ENCODE results near the gene ARHGAP45.

Gene ARHGAP45

GRCh38 chr19:1061987-1062386, 5.0 kb upstream of the ARHGAP45 start:
- peaks cover 3% of the 10 kb centered on the region for H3K9me3 Mint-ChIP-seq
- H3K27me3 Mint-ChIP-seq: no peaks in the 10 kb centered on the region
- no peak for ATAC-seq
- no peak overlapping the region for H3K4me3 Mint-ChIP-seq
- peaks cover 36% of the 10 kb centered on the region for H3K36me3 Mint-ChIP-seq
- H3K27ac Mint-ChIP-seq: no peak overlapping the region
- peaks cover 56% of the 10 kb centered on the region for H3K4me1 Mint-ChIP-seq

DNA sequence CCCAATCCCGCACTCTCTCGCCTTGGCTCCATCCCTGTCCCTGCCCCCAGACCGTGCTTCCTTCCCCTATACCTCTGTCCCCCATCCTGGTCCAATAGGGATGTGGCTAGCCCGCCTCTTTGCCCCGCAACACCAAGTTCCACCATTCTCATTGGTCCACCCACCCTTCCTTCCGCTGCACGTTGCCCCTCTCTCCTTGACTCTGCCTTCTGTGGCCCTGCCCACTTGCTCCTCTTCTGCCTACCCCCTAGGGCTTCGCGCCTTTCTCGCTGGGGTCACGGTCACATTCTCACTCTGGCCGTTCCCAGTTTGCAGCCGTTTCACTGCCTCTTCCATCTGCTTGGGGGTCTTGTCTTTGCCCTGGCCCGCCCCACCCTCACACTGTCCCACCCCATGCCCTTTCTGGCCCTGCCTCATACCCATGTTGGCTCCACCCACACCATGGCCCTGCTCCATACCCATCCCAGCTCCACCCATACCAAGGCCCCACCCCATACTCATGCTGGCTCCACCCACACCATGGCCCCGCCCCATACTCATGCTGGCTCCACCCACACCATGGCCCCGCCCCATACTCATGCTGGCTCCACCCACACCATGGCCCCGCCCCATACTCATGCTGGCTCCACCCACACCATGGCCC, 4.5 kb upstream of the ARHGAP45 start:
- Mint-ChIP-seq H3K9me3 (peaks cover 3% of the 10 kb centered on the region), H3K27ac (no peak overlapping the region), H3K36me3 (peaks cover 31% of the 10 kb centered on the region), H3K4me1 (peaks cover 51% of the 10 kb centered on the region), H3K4me3 (no peak overlapping the region), H3K27me3 (no peaks in the 10 kb centered on the region)
- ATAC-seq: no peak

- H3K9me3 Mint-ChIP-seq: peaks cover 3% of the 10 kb centered on the region
- ATAC-seq: no peak
- no peak overlapping the region for H3K4me3 Mint-ChIP-seq
- H3K36me3 Mint-ChIP-seq: peaks cover 24% of the 10 kb centered on the region
- H3K4me1 Mint-ChIP-seq: peaks cover 43% of the 10 kb centered on the region
- H3K27me3 Mint-ChIP-seq: no peaks in the 10 kb centered on the region
- H3K27ac Mint-ChIP-seq: peak overlapping the region; percentile 85
Observed at GRCh38 chr19:1063030-1063908, 3.7 kb upstream of the ARHGAP45 start.

DNA sequence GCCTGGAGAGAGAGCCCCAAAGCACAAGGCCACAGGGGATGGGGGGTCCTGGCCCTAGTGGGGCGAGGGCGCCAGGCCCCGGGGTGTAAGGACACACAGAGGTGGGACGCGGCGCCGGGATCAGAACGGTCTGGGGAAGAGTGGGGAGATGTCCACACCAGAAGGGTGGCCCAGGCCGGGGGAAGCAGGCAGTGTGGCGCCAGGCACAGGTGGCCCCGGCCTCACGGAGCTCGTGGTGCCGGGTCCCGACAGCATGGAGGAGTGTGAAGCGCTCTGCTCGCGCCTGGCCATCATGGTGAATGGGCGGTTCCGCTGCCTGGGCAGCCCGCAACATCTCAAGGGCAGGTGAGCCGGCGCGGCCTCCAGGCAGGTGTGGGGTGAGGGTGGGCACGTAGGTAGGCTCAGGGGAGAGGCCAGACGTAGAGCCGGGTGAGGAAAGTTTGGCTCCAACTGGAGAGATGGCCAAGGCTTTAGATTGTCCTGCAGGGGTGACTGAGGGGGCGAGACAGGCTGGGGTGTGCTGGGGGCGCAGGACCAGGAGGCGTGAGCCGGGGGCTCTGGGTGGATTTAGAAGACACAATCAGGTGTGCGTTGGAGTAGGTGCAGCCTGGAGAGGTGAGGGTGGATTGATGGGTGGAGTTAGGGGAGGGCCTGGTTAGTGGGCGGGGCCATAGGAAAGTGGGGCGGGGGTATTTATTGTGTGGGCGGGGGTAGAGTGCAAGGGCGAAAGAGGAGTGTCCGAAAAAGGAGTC, 2.9 kb upstream of the ARHGAP45 start:
- no peak for ATAC-seq
- Mint-ChIP-seq H3K4me3 (peak overlapping the region; percentile 19), H3K4me1 (peaks cover 46% of the 10 kb centered on the region), H3K9me3 (peaks cover 3% of the 10 kb centered on the region), H3K27ac (peak overlapping the region; percentile 85), H3K36me3 (peaks cover 30% of the 10 kb centered on the region), H3K27me3 (no peaks in the 10 kb centered on the region)

- H3K4me1 Mint-ChIP-seq: peaks cover 52% of the 10 kb centered on the region
Observed at GRCh38 chr19:1064661-1065605, 2.0 kb upstream of the ARHGAP45 start.

DNA sequence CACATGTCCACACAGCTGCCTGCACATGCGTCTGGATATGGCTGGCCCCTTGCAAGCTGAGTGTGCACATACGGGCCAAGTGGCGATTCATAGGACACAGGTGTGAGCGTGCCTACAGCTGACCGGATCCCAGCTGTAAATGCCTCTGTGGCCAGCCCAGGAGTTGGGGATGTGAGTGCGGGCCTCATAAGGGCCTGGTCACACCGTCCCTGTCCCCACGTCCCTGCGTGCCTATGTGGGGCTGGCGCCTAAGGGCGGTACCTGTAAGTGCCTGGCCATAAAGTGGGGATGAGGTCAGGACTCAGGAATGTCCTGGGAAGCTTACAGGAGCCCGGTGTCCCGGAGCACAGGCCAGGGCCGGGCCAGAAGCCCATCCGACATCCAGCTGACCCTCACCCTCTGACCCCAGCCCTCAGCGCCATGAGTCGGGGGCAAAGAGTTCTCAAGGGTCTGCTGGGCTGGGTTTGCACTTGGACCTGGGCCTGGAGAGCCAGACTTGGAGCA, 1.3 kb upstream of the ARHGAP45 start:
- Mint-ChIP-seq H3K27ac (peak overlapping the region; percentile 85), H3K36me3 (peaks cover 35% of the 10 kb centered on the region), H3K27me3 (no peaks in the 10 kb centered on the region), H3K4me3 (peak overlapping the region; percentile 94), H3K4me1 (peaks cover 52% of the 10 kb centered on the region), H3K9me3 (peaks cover 3% of the 10 kb centered on the region)
- no peak for ATAC-seq

More at GRCh38 chr19:1064661-1065605, 2.0 kb upstream of the ARHGAP45 start:
- peak; percentile 56 for ATAC-seq
- Mint-ChIP-seq H3K27ac (peak overlapping the region; percentile 85), H3K36me3 (peaks cover 35% of the 10 kb centered on the region), H3K27me3 (no peaks in the 10 kb centered on the region), H3K4me3 (peak overlapping the region; percentile 25), H3K9me3 (peaks cover 3% of the 10 kb centered on the region)

- Mint-ChIP-seq H3K9me3 (peaks cover 3% of the 10 kb centered on the region), H3K27me3 (no peaks in the 10 kb centered on the region), H3K4me1 (peaks cover 52% of the 10 kb centered on the region), H3K36me3 (peaks cover 35% of the 10 kb centered on the region), H3K4me3 (peak overlapping the region; percentile 94), H3K27ac (peak overlapping the region; percentile 85)
- no peak for ATAC-seq
Observed at GRCh38 chr19:1066251-1066747, 668 bp upstream of the ARHGAP45 start.

DNA sequence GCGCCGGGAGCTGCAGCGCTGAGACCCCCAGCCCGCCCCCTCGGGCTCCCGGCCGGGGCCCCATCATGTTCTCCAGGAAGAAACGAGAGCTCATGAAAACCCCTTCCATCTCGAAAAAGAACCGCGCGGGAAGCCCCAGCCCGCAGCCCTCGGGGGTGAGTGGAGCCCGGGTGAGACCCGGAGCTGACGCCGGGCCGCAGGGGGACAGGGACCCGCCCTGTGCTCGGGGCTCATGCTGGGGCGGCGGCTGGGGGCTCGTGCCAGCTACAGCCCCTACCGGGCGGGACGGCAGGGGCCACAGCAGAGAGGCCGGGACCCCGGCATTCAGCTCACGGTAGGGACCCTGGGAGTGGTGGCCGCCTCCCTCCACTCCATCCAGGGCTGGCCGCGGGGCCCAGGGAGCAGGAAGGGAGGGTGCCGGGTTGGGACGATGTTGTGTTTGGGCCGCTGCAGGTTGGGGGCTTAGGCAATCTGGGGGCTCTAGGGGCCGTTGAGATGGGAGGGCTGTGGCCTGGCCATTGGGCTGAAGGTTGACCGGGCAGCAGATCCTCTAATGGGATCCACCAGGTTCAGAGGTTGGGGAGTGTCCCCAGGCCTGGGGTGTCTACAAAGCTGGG, 482 bp downstream of the ARHGAP45 start:
- H3K36me3 Mint-ChIP-seq: peaks cover 34% of the 10 kb centered on the region
- peak overlapping the region; percentile 94 for H3K4me3 Mint-ChIP-seq
- peak; percentile 54 for ATAC-seq
- no peaks in the 10 kb centered on the region for H3K27me3 Mint-ChIP-seq
- H3K9me3 Mint-ChIP-seq: peaks cover 3% of the 10 kb centered on the region
- H3K4me1 Mint-ChIP-seq: peaks cover 58% of the 10 kb centered on the region
- peak overlapping the region; percentile 85 for H3K27ac Mint-ChIP-seq

DNA sequence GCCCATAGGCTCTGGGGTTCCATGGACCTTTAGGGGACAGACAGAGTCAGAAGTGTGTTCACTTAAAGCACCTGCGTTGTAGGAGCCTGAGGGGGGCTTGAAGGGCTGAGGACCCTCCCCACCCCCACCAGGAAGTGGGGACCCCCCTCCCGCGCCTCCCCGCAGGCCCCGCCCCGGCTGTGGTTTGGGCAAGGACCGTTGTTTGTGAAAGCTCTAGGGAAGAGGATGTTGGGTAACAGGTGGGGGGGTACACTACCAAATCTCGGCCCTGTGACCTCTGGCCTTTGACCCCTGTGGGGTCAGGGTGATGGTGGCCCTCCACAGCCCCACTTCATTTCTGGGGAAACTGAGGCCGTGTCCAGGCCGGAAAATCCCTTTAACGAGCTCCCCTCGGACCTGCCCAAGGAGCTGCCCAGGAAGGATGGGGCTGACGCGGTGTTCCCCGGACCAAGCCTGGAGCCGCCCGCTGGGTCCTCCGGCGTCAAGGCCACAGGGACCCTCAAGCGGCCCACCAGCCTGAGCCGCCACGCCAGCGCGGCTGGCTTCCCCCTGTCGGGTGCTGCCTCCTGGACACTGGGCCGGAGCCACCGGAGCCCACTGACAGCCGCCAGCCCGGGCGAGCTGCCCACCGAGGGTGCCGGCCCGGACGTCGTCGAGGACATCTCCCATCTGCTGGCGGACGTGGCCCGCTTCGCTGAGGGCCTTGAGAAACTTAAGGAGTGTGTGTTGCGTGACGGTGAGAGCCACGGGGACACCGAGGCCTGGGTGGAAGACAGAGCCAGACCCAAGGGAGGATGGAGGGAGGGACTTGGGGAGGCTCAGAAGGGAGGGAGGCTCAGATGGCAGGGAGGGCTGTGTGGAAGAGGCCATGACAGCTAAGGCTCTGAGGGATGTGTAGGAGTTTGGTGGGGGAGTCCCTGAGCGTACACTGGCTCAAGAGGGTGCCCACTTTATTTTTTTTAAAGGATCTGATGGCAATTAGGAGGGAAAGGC, 1.3 kb downstream of the ARHGAP45 start:
- peaks cover under 1% of the 10 kb centered on the region for H3K9me3 Mint-ChIP-seq
- H3K27me3 Mint-ChIP-seq: no peaks in the 10 kb centered on the region
- ATAC-seq: peak; percentile 25
- H3K4me1 Mint-ChIP-seq: peaks cover 62% of the 10 kb centered on the region
- H3K27ac Mint-ChIP-seq: peak overlapping the region; percentile 85
- H3K4me3 Mint-ChIP-seq: peak overlapping the region; percentile 94
- H3K36me3 Mint-ChIP-seq: peaks cover 37% of the 10 kb centered on the region

- Mint-ChIP-seq H3K36me3 (peaks cover 38% of the 10 kb centered on the region), H3K27ac (peak overlapping the region; percentile 85), H3K4me3 (peak overlapping the region; percentile 94), H3K9me3 (no peaks in the 10 kb centered on the region), H3K4me1 (peaks cover 62% of the 10 kb centered on the region), H3K27me3 (no peaks in the 10 kb centered on the region)
- peak; percentile 60 for ATAC-seq
Observed at GRCh38 chr19:1069009-1069779, 2.2 kb downstream of the ARHGAP45 start.

GRCh38 chr19:1070576-1070930, 3.6 kb downstream of the ARHGAP45 start:
- ATAC-seq: no peak
- H3K36me3 Mint-ChIP-seq: peaks cover 44% of the 10 kb centered on the region
- H3K4me1 Mint-ChIP-seq: peaks cover 57% of the 10 kb centered on the region
- H3K27me3 Mint-ChIP-seq: no peaks in the 10 kb centered on the region
- H3K27ac Mint-ChIP-seq: no peak overlapping the region
- no peaks in the 10 kb centered on the region for H3K9me3 Mint-ChIP-seq
- no peak overlapping the region for H3K4me3 Mint-ChIP-seq
